Endothelial cell of umbilical vein (primary cell): ENCODE measurements around the gene EXOC6. TPM values are rescaled to one million over a fixed set of nuclear protein-coding genes. Genes with fewer than 3 reads are reported as not detected.

Experiments
- BruUV-seq: library from RNA; stranded (reverse); fragments of 400-500 nt; replicated peaks from 2 replicates; lab custom pipeline; 2021; lab: Mats Ljungman, UMichigan
- CTCF ChIA-PET: fragments of 300-600, 350-600 bp; sonication (Branson Sonifier 250); formaldehyde crosslinking; loops from one replicate; lab custom pipeline; 2021; ENCODE audit warnings: antibody characterized with exemption, inconsistent platforms; lab: Charles Lee
- POLR2A ChIA-PET: fragments of 300-600, 350-600 bp; sonication (Branson Sonifier 250); formaldehyde crosslinking; loops from one replicate; lab custom pipeline; 2021; ENCODE audit warnings: antibody characterized with exemption, inconsistent platforms; lab: Charles Lee
- DNase-seq: peaks from one replicate; pipeline ENCODE4 v3.0.0-alpha.2; 2011; ENCODE audit warnings: low read depth, low spot score
- FAIRE-seq: peaks from 2 replicates; lab custom pipeline; 2011; peaks lifted over from hg19 to GRCh38; lab: Jason Lieb, UNC
- H2AFZ ChIP-seq: 2 replicates; pipeline ENCODE4 v1.6.0; 2012; ENCODE audit warnings: low read depth, low read length, control low read depth, inconsistent platforms
- H3K27ac ChIP-seq: 2 replicates; pipeline ENCODE4 v1.5.1; 2011; ENCODE audit warnings: low read depth, mild to moderate bottlenecking, control low read depth, low read length, moderate library complexity; ENCODE audit not compliant: insufficient read depth
- H3K27me3 ChIP-seq, 2 experiments: 2 replicates each; pipeline versions ENCODE4 v1.6.0 to v1.6.1; 2011; ENCODE audit warnings: low read length in 2 of 2, mixed read lengths in 1 of 2; ENCODE audit not compliant: control insufficient read depth in 2 of 2, insufficient read depth in 2 of 2
- H3K36me3 ChIP-seq, 2 experiments: 2 replicates in 1 of 2; 3 replicates in 1 of 2; pipeline ENCODE4 v1.5.1; 2011; ENCODE audit warnings: low read length in 2 of 2, mild to moderate bottlenecking in 1 of 2, moderate library complexity in 1 of 2; ENCODE audit not compliant: control insufficient read depth in 2 of 2, insufficient read depth in 2 of 2; ENCODE audit errors: extremely low read depth in 1 of 2
- H3K4me1 ChIP-seq: 3 replicates; pipeline ENCODE4 v1.5.1; 2011; ENCODE audit warnings: mild to moderate bottlenecking, low read length; ENCODE audit not compliant: control insufficient read depth, insufficient read depth; ENCODE audit errors: extremely low read depth
- H3K4me2 ChIP-seq: 2 replicates; pipeline ENCODE4 v1.6.1; 2011; ENCODE audit warnings: low read length, control low read depth, mixed read lengths; ENCODE audit not compliant: insufficient read depth
- H3K4me3 ChIP-seq, 3 experiments: fragments of 200-600 bp in 1 of 3; sonication (generic), shearing (Covaris generic) in 1 of 3; replicated peaks in 1 of 3; 2 replicates each; pipeline ENCODE4 v1.5.1; 2011 to 2016; ENCODE audit warnings: control low read depth in 3 of 3, low read length in 3 of 3, mild to moderate bottlenecking in 2 of 3, inconsistent platforms in 1 of 3, low read depth in 1 of 3, moderate library complexity in 1 of 3; ENCODE audit not compliant: insufficient read depth in 1 of 3
- H3K79me2 ChIP-seq: 2 replicates; pipeline ENCODE4 v1.6.0; 2012; ENCODE audit warnings: low read length, inconsistent platforms; ENCODE audit not compliant: control insufficient read depth, insufficient read depth
- H3K9ac ChIP-seq: replicated peaks from 2 replicates; pipeline ENCODE3; 2011; ENCODE audit warnings: low read length, control low read depth; ENCODE audit not compliant: insufficient read depth; ENCODE audit errors: extremely low read depth
- H3K9me1 ChIP-seq: replicated peaks from 3 replicates; pipeline ENCODE4 v1.6.0; 2011; ENCODE audit warnings: mild to moderate bottlenecking, low read length; ENCODE audit not compliant: control insufficient read depth, insufficient read depth; ENCODE audit errors: extremely low read depth
- H3K9me3 ChIP-seq: replicated peaks from 2 replicates; pipeline ENCODE4 v1.5.1; 2012; ENCODE audit warnings: low read length, inconsistent platforms; ENCODE audit not compliant: control insufficient read depth, insufficient read depth
- H4K20me1 ChIP-seq: replicated peaks from 2 replicates; pipeline ENCODE3; 2011; ENCODE audit warnings: mild to moderate bottlenecking, low read length; ENCODE audit not compliant: control insufficient read depth, insufficient read depth; ENCODE audit errors: extremely low read depth
- CTCF ChIP-seq, 2 donors: IDR thresholded peaks; 1 replicate in 1 of 2; 2 replicates in 1 of 2; pipeline ENCODE4 v1.5.1; 2011; ENCODE audit warnings: low read length in 2 of 2, mild to moderate bottlenecking in 2 of 2, moderate library complexity in 2 of 2, control low read depth in 1 of 2, inconsistent platforms in 1 of 2, low read depth in 1 of 2; ENCODE audit not compliant: insufficient read depth in 1 of 2; ENCODE audit errors: extremely low read depth in 1 of 2
- EZH2 ChIP-seq: IDR thresholded peaks from 2 replicates; pipeline ENCODE4 v1.6.1; 2012; ENCODE audit warnings: borderline replicate concordance, low read depth, mild to moderate bottlenecking, moderate library complexity, low read length, inconsistent platforms; ENCODE audit not compliant: severe bottlenecking
- FOS ChIP-seq: IDR thresholded peaks from 2 replicates; pipeline ENCODE4 v1.6.1; 2011; ENCODE audit warnings: mild to moderate bottlenecking, low read length, moderate library complexity, borderline replicate concordance; ENCODE audit not compliant: insufficient read depth
- GATA2 ChIP-seq: IDR thresholded peaks from 2 replicates; pipeline ENCODE4 v1.7.0; 2011; ENCODE audit warnings: low read depth, mild to moderate bottlenecking, moderate library complexity, mixed read lengths, low read length; ENCODE audit not compliant: insufficient read length, insufficient read depth
- JUN ChIP-seq: IDR thresholded peaks from 2 replicates; pipeline ENCODE4 v1.6.1; 2011; ENCODE audit warnings: borderline replicate concordance, low read depth; ENCODE audit not compliant: insufficient read length, insufficient read depth
- MAX ChIP-seq: IDR thresholded peaks from 2 replicates; pipeline ENCODE4 v1.6.1; 2011; ENCODE audit not compliant: insufficient read depth, insufficient read length
- MYC ChIP-seq: IDR thresholded peaks from one replicate; pipeline ENCODE4 v1.6.1; 2011; ENCODE audit warnings: mild to moderate bottlenecking, low read depth, low read length
- POLR2A ChIP-seq: IDR thresholded peaks from 2 replicates; pipeline ENCODE4 v1.6.1; 2012; ENCODE audit warnings: low read depth, mild to moderate bottlenecking, control low read depth, low read length
- POLR2AphosphoS5 ChIP-seq: IDR thresholded peaks from 2 replicates; pipeline ENCODE4 v1.6.1; 2012; ENCODE audit warnings: low read depth, mild to moderate bottlenecking, control low read depth, low read length, moderate library complexity; ENCODE audit not compliant: insufficient read depth
- dilution Hi-C: fragments of 300-500 bp; cut with MboI; formaldehyde crosslinking; loops from one replicate; pipeline ENCODE4 v1.15.0; 2019; ENCODE audit warnings: low sequenced_read_pairs; ENCODE audit not compliant: extremely low pct_ligation_motif_present
- intact Hi-C: fragments of 100-400 bp; cut with micrococcal nuclease; formaldehyde crosslinking; loops from one replicate; pipeline ENCODE4 v1.10.0; 2022
- polyA plus RNA-seq, 4 experiments: library from polyadenylated mRNA; depleted of rRNA in 3 of 4; stranded (reverse) in 3 of 4; unstranded in 1 of 4; fragments of >200 nt; gene quantifications; 2 replicates each; pipeline versions ENCODE4 v1.2.1 to v1.2.3, GENCODE V29; 2011 to 2012; ENCODE audit warnings: missing spikeins in 1 of 4
- total RNA-seq: library from RNA; stranded (reverse); gene quantifications from 2 replicates; pipeline ENCODE4 v1.2.3, GENCODE V29; 2021

The EXOC6 gene
- total and polyA plus RNA-seq, 2 donors (not counting 3 experiments of a cell fraction or from before 2014, with no cell fraction given), result 72.6 to 108 TPM

GRCh38 chr10:92800134-92800733 is 48.1 kb upstream of the EXOC6 start:
- Histone ChIP-seq H3K4me2 (peak overlapping the region; percentile 3), H2AFZ (no peak overlapping the region), H3K9ac (no peak overlapping the region), H3K36me3 (no peaks in the 10 kb centered on the region), H3K79me2 (no peaks in the 10 kb centered on the region), H3K9me3 (no peaks in the 10 kb centered on the region), H3K4me1 (peaks cover 7% of the 10 kb centered on the region), H3K27ac (no peak overlapping the region), H3K9me1 (no peaks in the 10 kb centered on the region), H3K27me3 (no peaks in the 10 kb centered on the region), H3K4me3 (no peak overlapping the region), H4K20me1 (no peaks in the 10 kb centered on the region)
- intact Hi-C loops, result no loop called here
- no peak for DNase-seq
- TF ChIP-seq POLR2AphosphoS5 (no peak), EZH2 (no peak), POLR2A (no peak), JUN (no peak), GATA2 (no peak), MYC (no peak), MAX (no peak), CTCF (IDR thresholded peaks at IDR 0.05; ENCODE audit: extremely low read depth in 1 of 2, insufficient read depth in 1 of 2, low read depth in 1 of 2, low read length in 2 of 2) (no peak), FOS (no peak)
- FAIRE-seq, result no peak
- no TSS peak for BruUV-seq
- ChIA-PET POLR2A (no interaction called here), CTCF (no interaction called here)
- dilution Hi-C loops, result no loop called here
